Measurements from ENCODE around the gene SNHG17.
"Not testable (repeated sequence)": the region's sequence is repeated elsewhere in the genome, so short reads cannot be mapped to it uniquely, and the experiment has no call there.

DNA sequence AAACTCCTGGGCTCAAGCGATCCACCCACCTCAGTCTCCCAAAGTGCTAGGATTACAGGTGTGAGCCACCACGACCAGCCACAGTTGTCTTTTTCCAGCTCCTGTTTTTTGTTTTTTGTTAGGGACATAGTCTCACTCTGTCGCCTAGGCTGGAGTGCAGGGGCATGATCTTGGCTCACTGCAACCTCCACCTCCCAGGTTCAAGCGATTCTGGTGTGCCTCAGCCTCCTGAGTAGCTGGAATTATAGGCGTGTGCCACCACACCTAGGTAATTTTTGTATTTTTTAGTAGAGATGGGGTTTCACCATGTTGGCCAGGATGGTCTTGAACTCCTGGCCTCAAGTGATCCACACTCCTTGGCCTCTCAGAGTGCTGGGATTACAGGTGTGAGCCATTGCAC is 2.3 kb downstream of the SNHG17 start:
- TF ChIP-seq, protein P1, sequence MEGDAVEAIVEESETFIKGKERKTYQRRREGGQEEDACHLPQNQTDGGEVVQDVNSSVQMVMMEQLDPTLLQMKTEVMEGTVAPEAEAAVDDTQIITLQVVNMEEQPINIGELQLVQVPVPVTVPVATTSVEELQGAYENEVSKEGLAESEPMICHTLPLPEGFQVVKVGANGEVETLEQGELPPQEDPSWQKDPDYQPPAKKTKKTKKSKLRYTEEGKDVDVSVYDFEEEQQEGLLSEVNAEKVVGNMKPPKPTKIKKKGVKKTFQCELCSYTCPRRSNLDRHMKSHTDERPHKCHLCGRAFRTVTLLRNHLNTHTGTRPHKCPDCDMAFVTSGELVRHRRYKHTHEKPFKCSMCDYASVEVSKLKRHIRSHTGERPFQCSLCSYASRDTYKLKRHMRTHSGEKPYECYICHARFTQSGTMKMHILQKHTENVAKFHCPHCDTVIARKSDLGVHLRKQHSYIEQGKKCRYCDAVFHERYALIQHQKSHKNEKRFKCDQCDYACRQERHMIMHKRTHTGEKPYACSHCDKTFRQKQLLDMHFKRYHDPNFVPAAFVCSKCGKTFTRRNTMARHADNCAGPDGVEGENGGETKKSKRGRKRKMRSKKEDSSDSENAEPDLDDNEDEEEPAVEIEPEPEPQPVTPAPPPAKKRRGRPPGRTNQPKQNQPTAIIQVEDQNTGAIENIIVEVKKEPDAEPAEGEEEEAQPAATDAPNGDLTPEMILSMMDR (IDR thresholded peaks at IDR 0.05): not testable (repeated sequence)
- not testable (repeated sequence) for TF ChIP-seq POLR2A (IDR thresholded peaks at IDR 0.05)

All from esophagus squamous epithelium (tissue), 4 donors.